HEK293 (cell line): ENCODE measurements around the gene TTC13.
A peak's percentile ranks its signal among the peaks of the same experiment; 100 is the strongest.

Experiments used
- KLF1 ChIP-seq: fragments of 450-650 bp; formaldehyde crosslinking; IDR thresholded peaks from 2 replicates; pipeline ENCODE4 v1.5.1; 2016; ENCODE audit warnings: missing biosample characterization, missing genetic modification characterization
- KLF16 ChIP-seq: fragments of 450-650 bp; formaldehyde crosslinking; IDR thresholded peaks from 2 replicates; pipeline ENCODE4 v1.5.1; 2017; ENCODE audit warnings: missing biosample characterization, missing genetic modification characterization
- KLF9 ChIP-seq: fragments of 450-650 bp; formaldehyde crosslinking; IDR thresholded peaks from 2 replicates; pipeline ENCODE4 v1.5.1; 2016; ENCODE audit warnings: missing biosample characterization, missing genetic modification characterization, low read depth
- SP2 ChIP-seq: fragments of 450-650 bp; formaldehyde crosslinking; IDR thresholded peaks from 2 replicates; pipeline ENCODE4 v1.5.1; 2016; ENCODE audit warnings: missing biosample characterization, missing genetic modification characterization
- SP3 ChIP-seq: fragments of 450-650 bp; formaldehyde crosslinking; IDR thresholded peaks from 2 replicates; pipeline ENCODE4 v1.5.1; 2016; ENCODE audit warnings: missing biosample characterization, missing genetic modification characterization
- ZBTB7A ChIP-seq: fragments of 450-650 bp; formaldehyde crosslinking; IDR thresholded peaks from 2 replicates; pipeline ENCODE4 v1.5.1; 2016; ENCODE audit warnings: low read depth, missing biosample characterization, missing genetic modification characterization
- ZFHX2 ChIP-seq: fragments of 450-650 bp; formaldehyde crosslinking; conservative IDR thresholded peaks from 2 replicates; pipeline ENCODE4 v1.5.1; 2016; ENCODE audit warnings: missing biosample characterization, missing genetic modification characterization
- ZFP3 ChIP-seq: fragments of 450-650 bp; formaldehyde crosslinking; IDR thresholded peaks from 2 replicates; pipeline ENCODE4 v1.5.1; 2016; ENCODE audit warnings: low read depth, missing biosample characterization, missing genetic modification characterization
- ZNF121 ChIP-seq: fragments of 450-650 bp; formaldehyde crosslinking; IDR thresholded peaks from 2 replicates; pipeline ENCODE4 v1.5.1; 2016; ENCODE audit warnings: missing biosample characterization, missing genetic modification characterization
- ZNF155 ChIP-seq: fragments of 450-650 bp; formaldehyde crosslinking; IDR thresholded peaks from 2 replicates; pipeline ENCODE4 v1.5.1; 2016; ENCODE audit warnings: missing biosample characterization, missing genetic modification characterization
- ZNF169 ChIP-seq: fragments of 450-650 bp; formaldehyde crosslinking; IDR thresholded peaks from 2 replicates; pipeline ENCODE4 v1.5.1; 2016; ENCODE audit warnings: missing biosample characterization, missing genetic modification characterization
- ZNF174 ChIP-seq: fragments of 450-650 bp; formaldehyde crosslinking; IDR thresholded peaks from 2 replicates; pipeline ENCODE4 v1.5.0; 2017; ENCODE audit warnings: missing biosample characterization, mild to moderate bottlenecking, missing genetic modification characterization
- ZNF211 ChIP-seq: fragments of 450-650 bp; formaldehyde crosslinking; IDR thresholded peaks from 2 replicates; pipeline ENCODE4 v1.5.1; 2016; ENCODE audit warnings: low read depth, missing biosample characterization, missing genetic modification characterization
- ZNF221 ChIP-seq: fragments of 450-650 bp; formaldehyde crosslinking; IDR thresholded peaks from 2 replicates; pipeline ENCODE4 v1.5.1; 2017; ENCODE audit warnings: missing biosample characterization, missing genetic modification characterization, borderline replicate concordance
- ZNF423 ChIP-seq: fragments of 450-650 bp; formaldehyde crosslinking; IDR thresholded peaks from 2 replicates; pipeline ENCODE4 v1.5.1; 2016; ENCODE audit warnings: missing biosample characterization, missing genetic modification characterization
- ZNF544 ChIP-seq: fragments of 450-650 bp; formaldehyde crosslinking; IDR thresholded peaks from 2 replicates; pipeline ENCODE4 v1.5.0; 2017; ENCODE audit warnings: missing biosample characterization, missing genetic modification characterization
- ZNF670 ChIP-seq: fragments of 450-650 bp; formaldehyde crosslinking; IDR thresholded peaks from 2 replicates; pipeline ENCODE4 v1.5.1; 2016; ENCODE audit warnings: missing biosample characterization, missing genetic modification characterization, low read depth
- ZNF747 ChIP-seq: fragments of 450-650 bp; formaldehyde crosslinking; IDR thresholded peaks from 2 replicates; pipeline ENCODE4 v1.5.1; 2016; ENCODE audit warnings: missing biosample characterization, missing genetic modification characterization
- ZNF830 ChIP-seq: fragments of 450-650 bp; IDR thresholded peaks from 2 replicates; pipeline ENCODE4 v1.5.0; 2018; ENCODE audit warnings: missing biosample characterization, missing genetic modification characterization, low read depth, mild to moderate bottlenecking, moderate library complexity
- TF ChIP-seq, protein P1 (sequence below): fragments of 450-650 bp; formaldehyde crosslinking; IDR thresholded peaks from 2 replicates; pipeline ENCODE4 v1.5.1; 2016; ENCODE audit warnings: missing biosample characterization, missing genetic modification characterization
- TF ChIP-seq, protein P2 (sequence below): fragments of 450-650 bp; formaldehyde crosslinking; IDR thresholded peaks from 2 replicates; pipeline ENCODE4 v1.5.1; 2017; ENCODE audit warnings: missing biosample characterization, missing genetic modification characterization
- TF ChIP-seq, protein P3 (sequence below): fragments of 450-650 bp; formaldehyde crosslinking; IDR thresholded peaks from 2 replicates; pipeline ENCODE4 v1.5.1; 2016; ENCODE audit warnings: missing biosample characterization, missing genetic modification characterization, borderline replicate concordance
- TF ChIP-seq, protein P4 (sequence below): fragments of 450-650 bp; formaldehyde crosslinking; IDR thresholded peaks from 2 replicates; pipeline ENCODE4 v1.5.1; 2016; ENCODE audit warnings: missing biosample characterization, missing genetic modification characterization
- TF ChIP-seq, protein P5 (sequence below): fragments of 450-650 bp; formaldehyde crosslinking; conservative IDR thresholded peaks from 2 replicates; pipeline ENCODE4 v1.5.1; 2016; ENCODE audit warnings: low read depth, missing biosample characterization, missing genetic modification characterization

Gene TTC13

DNA sequence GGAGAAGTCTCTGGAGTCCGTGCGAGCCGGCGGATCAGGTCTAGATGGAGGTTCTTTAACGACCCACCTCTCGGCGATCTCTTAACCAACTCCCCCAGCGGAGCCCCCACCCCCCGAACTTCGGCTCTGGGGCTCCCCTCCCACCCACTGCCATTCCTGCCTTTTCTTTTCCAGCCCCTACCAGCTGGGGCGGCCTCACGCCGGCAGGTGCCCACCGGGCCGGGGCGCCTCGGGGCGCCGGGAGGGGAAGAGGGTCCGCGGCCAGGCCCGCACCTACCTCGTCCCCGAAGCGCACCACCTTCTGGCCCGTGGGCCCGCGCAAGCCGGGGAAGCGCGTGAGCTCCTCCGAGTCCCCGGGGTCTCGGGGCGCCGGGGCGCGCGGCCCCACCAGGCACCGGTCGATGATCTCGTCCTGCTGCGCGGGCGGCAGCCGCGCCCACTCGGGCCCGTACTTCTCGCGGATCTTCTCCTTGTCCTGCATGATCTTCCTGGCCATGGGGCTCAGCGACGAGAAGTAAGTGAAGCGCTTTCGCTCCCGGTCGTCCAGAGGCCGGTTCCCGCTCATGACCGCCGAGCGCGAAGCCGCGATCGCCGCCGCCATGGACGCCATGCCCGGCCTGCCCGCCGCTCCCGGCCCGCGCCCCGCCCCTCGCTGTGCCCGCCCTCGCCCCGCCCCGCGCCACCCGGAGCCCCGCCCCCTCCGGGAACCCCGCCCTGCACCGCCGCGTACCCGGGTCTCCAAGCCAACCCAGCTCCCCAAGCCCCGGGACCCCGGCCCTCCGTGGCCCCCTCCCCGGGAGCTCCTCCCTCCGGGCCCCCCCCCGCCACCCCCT is 110.5 kb downstream of the TTC13 start, which contains the start of gene C1orf198 (continued):
- TF ChIP-seq, protein P1, sequence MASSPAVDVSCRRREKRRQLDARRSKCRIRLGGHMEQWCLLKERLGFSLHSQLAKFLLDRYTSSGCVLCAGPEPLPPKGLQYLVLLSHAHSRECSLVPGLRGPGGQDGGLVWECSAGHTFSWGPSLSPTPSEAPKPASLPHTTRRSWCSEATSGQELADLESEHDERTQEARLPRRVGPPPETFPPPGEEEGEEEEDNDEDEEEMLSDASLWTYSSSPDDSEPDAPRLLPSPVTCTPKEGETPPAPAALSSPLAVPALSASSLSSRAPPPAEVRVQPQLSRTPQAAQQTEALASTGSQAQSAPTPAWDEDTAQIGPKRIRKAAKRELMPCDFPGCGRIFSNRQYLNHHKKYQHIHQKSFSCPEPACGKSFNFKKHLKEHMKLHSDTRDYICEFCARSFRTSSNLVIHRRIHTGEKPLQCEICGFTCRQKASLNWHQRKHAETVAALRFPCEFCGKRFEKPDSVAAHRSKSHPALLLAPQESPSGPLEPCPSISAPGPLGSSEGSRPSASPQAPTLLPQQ (tag by site-specific recombination), result peak; percentile 94
- peak; percentile 93 for TF ChIP-seq KLF16 (tag by site-specific recombination)
- TF ChIP-seq ZNF747 (tag by site-specific recombination), result no peak
- TF ChIP-seq, protein P2, sequence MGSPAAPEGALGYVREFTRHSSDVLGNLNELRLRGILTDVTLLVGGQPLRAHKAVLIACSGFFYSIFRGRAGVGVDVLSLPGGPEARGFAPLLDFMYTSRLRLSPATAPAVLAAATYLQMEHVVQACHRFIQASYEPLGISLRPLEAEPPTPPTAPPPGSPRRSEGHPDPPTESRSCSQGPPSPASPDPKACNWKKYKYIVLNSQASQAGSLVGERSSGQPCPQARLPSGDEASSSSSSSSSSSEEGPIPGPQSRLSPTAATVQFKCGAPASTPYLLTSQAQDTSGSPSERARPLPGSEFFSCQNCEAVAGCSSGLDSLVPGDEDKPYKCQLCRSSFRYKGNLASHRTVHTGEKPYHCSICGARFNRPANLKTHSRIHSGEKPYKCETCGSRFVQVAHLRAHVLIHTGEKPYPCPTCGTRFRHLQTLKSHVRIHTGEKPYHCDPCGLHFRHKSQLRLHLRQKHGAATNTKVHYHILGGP, result no peak
- TF ChIP-seq, protein P3, sequence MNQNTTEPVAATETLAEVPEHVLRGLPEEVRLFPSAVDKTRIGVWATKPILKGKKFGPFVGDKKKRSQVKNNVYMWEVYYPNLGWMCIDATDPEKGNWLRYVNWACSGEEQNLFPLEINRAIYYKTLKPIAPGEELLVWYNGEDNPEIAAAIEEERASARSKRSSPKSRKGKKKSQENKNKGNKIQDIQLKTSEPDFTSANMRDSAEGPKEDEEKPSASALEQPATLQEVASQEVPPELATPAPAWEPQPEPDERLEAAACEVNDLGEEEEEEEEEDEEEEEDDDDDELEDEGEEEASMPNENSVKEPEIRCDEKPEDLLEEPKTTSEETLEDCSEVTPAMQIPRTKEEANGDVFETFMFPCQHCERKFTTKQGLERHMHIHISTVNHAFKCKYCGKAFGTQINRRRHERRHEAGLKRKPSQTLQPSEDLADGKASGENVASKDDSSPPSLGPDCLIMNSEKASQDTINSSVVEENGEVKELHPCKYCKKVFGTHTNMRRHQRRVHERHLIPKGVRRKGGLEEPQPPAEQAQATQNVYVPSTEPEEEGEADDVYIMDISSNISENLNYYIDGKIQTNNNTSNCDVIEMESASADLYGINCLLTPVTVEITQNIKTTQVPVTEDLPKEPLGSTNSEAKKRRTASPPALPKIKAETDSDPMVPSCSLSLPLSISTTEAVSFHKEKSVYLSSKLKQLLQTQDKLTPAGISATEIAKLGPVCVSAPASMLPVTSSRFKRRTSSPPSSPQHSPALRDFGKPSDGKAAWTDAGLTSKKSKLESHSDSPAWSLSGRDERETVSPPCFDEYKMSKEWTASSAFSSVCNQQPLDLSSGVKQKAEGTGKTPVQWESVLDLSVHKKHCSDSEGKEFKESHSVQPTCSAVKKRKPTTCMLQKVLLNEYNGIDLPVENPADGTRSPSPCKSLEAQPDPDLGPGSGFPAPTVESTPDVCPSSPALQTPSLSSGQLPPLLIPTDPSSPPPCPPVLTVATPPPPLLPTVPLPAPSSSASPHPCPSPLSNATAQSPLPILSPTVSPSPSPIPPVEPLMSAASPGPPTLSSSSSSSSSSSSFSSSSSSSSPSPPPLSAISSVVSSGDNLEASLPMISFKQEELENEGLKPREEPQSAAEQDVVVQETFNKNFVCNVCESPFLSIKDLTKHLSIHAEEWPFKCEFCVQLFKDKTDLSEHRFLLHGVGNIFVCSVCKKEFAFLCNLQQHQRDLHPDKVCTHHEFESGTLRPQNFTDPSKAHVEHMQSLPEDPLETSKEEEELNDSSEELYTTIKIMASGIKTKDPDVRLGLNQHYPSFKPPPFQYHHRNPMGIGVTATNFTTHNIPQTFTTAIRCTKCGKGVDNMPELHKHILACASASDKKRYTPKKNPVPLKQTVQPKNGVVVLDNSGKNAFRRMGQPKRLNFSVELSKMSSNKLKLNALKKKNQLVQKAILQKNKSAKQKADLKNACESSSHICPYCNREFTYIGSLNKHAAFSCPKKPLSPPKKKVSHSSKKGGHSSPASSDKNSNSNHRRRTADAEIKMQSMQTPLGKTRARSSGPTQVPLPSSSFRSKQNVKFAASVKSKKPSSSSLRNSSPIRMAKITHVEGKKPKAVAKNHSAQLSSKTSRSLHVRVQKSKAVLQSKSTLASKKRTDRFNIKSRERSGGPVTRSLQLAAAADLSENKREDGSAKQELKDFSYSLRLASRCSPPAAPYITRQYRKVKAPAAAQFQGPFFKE (tag by site-specific recombination), result no peak
- TF ChIP-seq ZFP3, result no peak
- no peak; the same call in 1 of the 2 replicates for TF ChIP-seq KLF9 (tag by site-specific recombination)
- no peak for TF ChIP-seq ZNF174 (tag by site-specific recombination)
- peak; percentile 90 for TF ChIP-seq ZFHX2 (tag by site-specific recombination)
- TF ChIP-seq ZNF544 (tag by site-specific recombination), result no peak
- TF ChIP-seq ZNF423 (tag by site-specific recombination), result peak; percentile 52; the same call in 1 of the 2 replicates
- TF ChIP-seq ZBTB7A, result peak; percentile 28; the same call in 1 of the 2 replicates
- no peak for TF ChIP-seq ZNF211
- TF ChIP-seq ZNF121 (tag by site-specific recombination), result no peak
- TF ChIP-seq, protein P4, sequence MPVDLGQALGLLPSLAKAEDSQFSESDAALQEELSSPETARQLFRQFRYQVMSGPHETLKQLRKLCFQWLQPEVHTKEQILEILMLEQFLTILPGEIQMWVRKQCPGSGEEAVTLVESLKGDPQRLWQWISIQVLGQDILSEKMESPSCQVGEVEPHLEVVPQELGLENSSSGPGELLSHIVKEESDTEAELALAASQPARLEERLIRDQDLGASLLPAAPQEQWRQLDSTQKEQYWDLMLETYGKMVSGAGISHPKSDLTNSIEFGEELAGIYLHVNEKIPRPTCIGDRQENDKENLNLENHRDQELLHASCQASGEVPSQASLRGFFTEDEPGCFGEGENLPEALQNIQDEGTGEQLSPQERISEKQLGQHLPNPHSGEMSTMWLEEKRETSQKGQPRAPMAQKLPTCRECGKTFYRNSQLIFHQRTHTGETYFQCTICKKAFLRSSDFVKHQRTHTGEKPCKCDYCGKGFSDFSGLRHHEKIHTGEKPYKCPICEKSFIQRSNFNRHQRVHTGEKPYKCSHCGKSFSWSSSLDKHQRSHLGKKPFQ (tag by site-specific recombination), result no peak
- peak; percentile 31; the same call in 1 of the 2 replicates for TF ChIP-seq SP2
- TF ChIP-seq SP3 (tag by site-specific recombination), result peak; percentile 58
- TF ChIP-seq ZNF169 (tag by site-specific recombination), result no peak
- TF ChIP-seq ZNF221 (tag by site-specific recombination), result no peak
- TF ChIP-seq, protein P5, sequence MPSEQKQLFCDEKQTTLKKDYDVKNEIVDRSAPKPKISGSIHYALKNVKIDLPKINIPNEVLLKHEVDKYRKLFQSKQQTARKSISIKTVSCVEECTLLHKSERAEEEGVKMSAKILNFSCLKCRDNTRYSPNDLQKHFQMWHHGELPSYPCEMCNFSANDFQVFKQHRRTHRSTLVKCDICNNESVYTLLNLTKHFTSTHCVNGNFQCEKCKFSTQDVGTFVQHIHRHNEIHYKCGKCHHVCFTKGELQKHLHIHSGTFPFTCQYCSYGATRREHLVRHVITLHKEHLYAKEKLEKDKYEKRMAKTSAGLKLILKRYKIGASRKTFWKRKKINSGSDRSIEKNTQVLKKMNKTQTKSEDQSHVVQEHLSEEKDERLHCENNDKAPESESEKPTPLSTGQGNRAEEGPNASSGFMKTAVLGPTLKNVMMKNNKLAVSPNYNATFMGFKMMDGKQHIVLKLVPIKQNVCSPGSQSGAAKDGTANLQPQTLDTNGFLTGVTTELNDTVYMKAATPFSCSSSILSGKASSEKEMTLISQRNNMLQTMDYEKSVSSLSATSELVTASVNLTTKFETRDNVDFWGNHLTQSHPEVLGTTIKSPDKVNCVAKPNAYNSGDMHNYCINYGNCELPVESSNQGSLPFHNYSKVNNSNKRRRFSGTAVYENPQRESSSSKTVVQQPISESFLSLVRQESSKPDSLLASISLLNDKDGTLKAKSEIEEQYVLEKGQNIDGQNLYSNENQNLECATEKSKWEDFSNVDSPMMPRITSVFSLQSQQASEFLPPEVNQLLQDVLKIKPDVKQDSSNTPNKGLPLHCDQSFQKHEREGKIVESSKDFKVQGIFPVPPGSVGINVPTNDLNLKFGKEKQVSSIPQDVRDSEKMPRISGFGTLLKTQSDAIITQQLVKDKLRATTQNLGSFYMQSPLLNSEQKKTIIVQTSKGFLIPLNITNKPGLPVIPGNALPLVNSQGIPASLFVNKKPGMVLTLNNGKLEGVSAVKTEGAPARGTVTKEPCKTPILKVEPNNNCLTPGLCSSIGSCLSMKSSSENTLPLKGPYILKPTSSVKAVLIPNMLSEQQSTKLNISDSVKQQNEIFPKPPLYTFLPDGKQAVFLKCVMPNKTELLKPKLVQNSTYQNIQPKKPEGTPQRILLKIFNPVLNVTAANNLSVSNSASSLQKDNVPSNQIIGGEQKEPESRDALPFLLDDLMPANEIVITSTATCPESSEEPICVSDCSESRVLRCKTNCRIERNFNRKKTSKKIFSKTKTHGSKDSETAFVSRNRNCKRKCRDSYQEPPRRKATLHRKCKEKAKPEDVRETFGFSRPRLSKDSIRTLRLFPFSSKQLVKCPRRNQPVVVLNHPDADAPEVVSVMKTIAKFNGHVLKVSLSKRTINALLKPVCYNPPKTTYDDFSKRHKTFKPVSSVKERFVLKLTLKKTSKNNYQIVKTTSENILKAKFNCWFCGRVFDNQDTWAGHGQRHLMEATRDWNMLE (tag by site-specific recombination), result no peak
- no peak for TF ChIP-seq ZNF670 (tag by site-specific recombination)
- no peak for TF ChIP-seq ZNF830 (tag by site-specific recombination)
- TF ChIP-seq ZNF155, result no peak
- peak; percentile 83 for TF ChIP-seq KLF1 (tag by site-specific recombination)
